ENCODE data around the gene ESPN.

Gene ESPN

GRCh38 chr1:6408023-6408422 is 16.6 kb upstream of the ESPN start:
- DNase-seq (ENCODE audit: low read depth in 1 of 2, low spot score in 1 of 2), result no peak

- no peak for DNase-seq (ENCODE audit: low read depth in 1 of 2, low spot score in 1 of 2)
These were observed 15.5 kb upstream of the ESPN start for GRCh38 chr1:6409053-6409452.

GRCh38 chr1:6409733-6410132 is 14.8 kb upstream of the ESPN start:
- no peak for DNase-seq (ENCODE audit: low read depth in 1 of 2, low spot score in 1 of 2)

- DNase-seq (ENCODE audit: low read depth in 1 of 2, low spot score in 1 of 2), result no peak
These were observed 14.2 kb upstream of the ESPN start for GRCh38 chr1:6410248-6410893.

GRCh38 chr1:6412896-6413295 is 11.7 kb upstream of the ESPN start:
- no peak for DNase-seq (ENCODE audit: low read depth in 1 of 2, low spot score in 1 of 2)

GRCh38 chr1:6414443-6414844 is 10.1 kb upstream of the ESPN start:
- DNase-seq (ENCODE audit: low read depth in 1 of 2, low spot score in 1 of 2), result peak in 1 of 2 donors; percentile 35

GRCh38 chr1:6414881-6415626 is 9.5 kb upstream of the ESPN start:
- DNase-seq (ENCODE audit: low read depth in 1 of 2, low spot score in 1 of 2), result no peak

GRCh38 chr1:6416295-6416656 is 8.3 kb upstream of the ESPN start:
- no peak for DNase-seq (ENCODE audit: low read depth in 1 of 2, low spot score in 1 of 2)

GRCh38 chr1:6416906-6417305 is 7.7 kb upstream of the ESPN start:
- DNase-seq (ENCODE audit: low read depth in 1 of 2, low spot score in 1 of 2), result no peak

GRCh38 chr1:6417961-6418667 is 6.5 kb upstream of the ESPN start:
- no peak for DNase-seq (ENCODE audit: low read depth in 1 of 2, low spot score in 1 of 2)

GRCh38 chr1:6418668-6419396 is 5.7 kb upstream of the ESPN start:
- DNase-seq (ENCODE audit: low read depth in 1 of 2, low spot score in 1 of 2), result no peak

GRCh38 chr1:6419397-6419803 is 5.2 kb upstream of the ESPN start:
- no peak for DNase-seq (ENCODE audit: low read depth in 1 of 2, low spot score in 1 of 2)

GRCh38 chr1:6419804-6420453 is 4.6 kb upstream of the ESPN start, which contains the start of gene HES2:
Gene HES2 (minus strand): TSS chr1:6419919. CDS start chr1:6419820, 99 bp downstream.
- no peak for DNase-seq (ENCODE audit: low read depth in 1 of 2, low spot score in 1 of 2)

- DNase-seq (ENCODE audit: low read depth in 1 of 2, low spot score in 1 of 2), result no peak
These were observed 4.0 kb upstream of the ESPN start for GRCh38 chr1:6420454-6421042.

GRCh38 chr1:6421266-6421665 is 3.3 kb upstream of the ESPN start:
- no peak for DNase-seq (ENCODE audit: low read depth in 1 of 2, low spot score in 1 of 2)

GRCh38 chr1:6423321-6423999 is 1.1 kb upstream of the ESPN start:
- DNase-seq (ENCODE audit: low read depth in 1 of 2, low spot score in 1 of 2), result peak; percentile 43 to 66

GRCh38 chr1:6424000-6424565 is 493 bp upstream of the ESPN start:
- no peak for DNase-seq (ENCODE audit: low read depth in 1 of 2, low spot score in 1 of 2)

- DNase-seq (ENCODE audit: low read depth in 1 of 2, low spot score in 1 of 2), result no peak
These were observed 1.1 kb downstream of the ESPN start for GRCh38 chr1:6425658-6426057.

- DNase-seq (ENCODE audit: low read depth in 1 of 2, low spot score in 1 of 2), result no peak
These were observed 1.8 kb downstream of the ESPN start for GRCh38 chr1:6426277-6426971.
